Type B pancreatic cell (in vitro differentiated cells): ENCODE measurements around the gene GPR35. TPM values are rescaled to one million over a fixed set of nuclear protein-coding genes. Genes with fewer than 3 reads are reported as not detected.
"Not testable (repeated sequence)": the region's sequence is repeated elsewhere in the genome, so short reads cannot be mapped to it uniquely, and the experiment has no call there.

Experiments
- DNase-seq: peaks from one replicate; pipeline ENCODE4 v3.0.0; 2021; ENCODE audit warnings: mixed read lengths; ENCODE audit not compliant: unreplicated experiment; ENCODE audit errors: extremely low spot score
- H3K27ac Mint-ChIP-seq: 2 replicates; pipeline ENCODE4 v1.8.0; 2021; ENCODE audit warnings: mild to moderate bottlenecking, mixed read lengths
- H3K27me3 Mint-ChIP-seq: 2 replicates; pipeline ENCODE4 v1.8.0; 2021; ENCODE audit warnings: mixed read lengths
- H3K36me3 Mint-ChIP-seq: 2 replicates; pipeline ENCODE4 v1.8.0; 2021; ENCODE audit warnings: mixed read lengths
- H3K4me1 Mint-ChIP-seq: one replicate; pipeline ENCODE4 v1.8.0; 2021; ENCODE audit warnings: mixed read lengths; ENCODE audit not compliant: unreplicated experiment
- H3K4me3 Mint-ChIP-seq: 2 replicates; pipeline ENCODE4 v1.8.0; 2021; ENCODE audit warnings: mild to moderate bottlenecking, mixed read lengths
- H3K9me3 Mint-ChIP-seq: 2 replicates; pipeline ENCODE4 v1.8.0; 2021; ENCODE audit warnings: mixed read lengths
- total RNA-seq: library from RNA; stranded (reverse); gene quantifications from 2 replicates; pipeline ENCODE4 v1.2.1, GENCODE V29; 2021; ENCODE audit warnings: low replicate concordance
- TF ChIP-seq, protein P1 (sequence below): fragments of 200-600 bp; sonication (generic); conservative IDR thresholded peaks from 2 replicates; pipeline ENCODE4 v1.5.0; 2021; ENCODE audit warnings: antibody characterized with exemption, mild to moderate bottlenecking

Gene GPR35
- total RNA-seq, 1 donor from 2014 or later = 3.6 TPM

- no peak overlapping the region for H3K4me3 Mint-ChIP-seq
- no peaks in the 10 kb centered on the region for H3K9me3 Mint-ChIP-seq
- peaks cover 63% of the 10 kb centered on the region for H3K27me3 Mint-ChIP-seq
- peaks cover 11% of the 10 kb centered on the region for H3K4me1 Mint-ChIP-seq
- DNase-seq = no peak
- no peak overlapping the region for H3K27ac Mint-ChIP-seq
- TF ChIP-seq, protein P1, sequence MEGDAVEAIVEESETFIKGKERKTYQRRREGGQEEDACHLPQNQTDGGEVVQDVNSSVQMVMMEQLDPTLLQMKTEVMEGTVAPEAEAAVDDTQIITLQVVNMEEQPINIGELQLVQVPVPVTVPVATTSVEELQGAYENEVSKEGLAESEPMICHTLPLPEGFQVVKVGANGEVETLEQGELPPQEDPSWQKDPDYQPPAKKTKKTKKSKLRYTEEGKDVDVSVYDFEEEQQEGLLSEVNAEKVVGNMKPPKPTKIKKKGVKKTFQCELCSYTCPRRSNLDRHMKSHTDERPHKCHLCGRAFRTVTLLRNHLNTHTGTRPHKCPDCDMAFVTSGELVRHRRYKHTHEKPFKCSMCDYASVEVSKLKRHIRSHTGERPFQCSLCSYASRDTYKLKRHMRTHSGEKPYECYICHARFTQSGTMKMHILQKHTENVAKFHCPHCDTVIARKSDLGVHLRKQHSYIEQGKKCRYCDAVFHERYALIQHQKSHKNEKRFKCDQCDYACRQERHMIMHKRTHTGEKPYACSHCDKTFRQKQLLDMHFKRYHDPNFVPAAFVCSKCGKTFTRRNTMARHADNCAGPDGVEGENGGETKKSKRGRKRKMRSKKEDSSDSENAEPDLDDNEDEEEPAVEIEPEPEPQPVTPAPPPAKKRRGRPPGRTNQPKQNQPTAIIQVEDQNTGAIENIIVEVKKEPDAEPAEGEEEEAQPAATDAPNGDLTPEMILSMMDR = no peak
- no peaks in the 10 kb centered on the region for H3K36me3 Mint-ChIP-seq
These were observed 23.5 kb downstream of the GPR35 start for GRCh38 chr2:240648650-240649275.

DNA sequence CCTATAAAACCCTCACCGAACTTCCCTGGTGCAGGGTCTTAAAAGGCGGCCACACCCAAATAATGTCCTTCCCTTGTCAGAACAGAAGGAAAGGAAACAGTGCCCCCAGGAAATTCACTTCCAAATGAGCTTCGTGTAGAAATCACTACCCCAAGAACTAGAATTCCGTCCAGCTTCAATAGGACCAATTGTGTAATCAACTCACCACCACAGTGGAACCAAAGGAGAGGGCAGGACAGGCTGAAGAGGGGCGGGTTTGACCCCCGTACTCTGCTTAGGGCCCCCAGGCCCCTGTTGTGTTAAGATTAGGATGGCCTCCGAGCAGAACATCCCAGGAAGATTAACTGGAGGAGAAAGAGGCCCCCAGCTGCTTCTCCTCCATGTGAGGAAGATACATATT, 24.1 kb downstream of the GPR35 start:
- Mint-ChIP-seq H3K27me3 (peaks cover 61% of the 10 kb centered on the region), H3K9me3 (no peaks in the 10 kb centered on the region), H3K4me1 (peaks cover 11% of the 10 kb centered on the region), H3K27ac (no peak overlapping the region), H3K36me3 (no peaks in the 10 kb centered on the region), H3K4me3 (no peak overlapping the region)
- TF ChIP-seq, protein P1 = no peak
- DNase-seq = no peak

- no peak overlapping the region for H3K27ac Mint-ChIP-seq
- DNase-seq = no peak
- TF ChIP-seq, protein P1 = no peak
- H3K9me3 Mint-ChIP-seq = no peaks in the 10 kb centered on the region
- peaks cover 11% of the 10 kb centered on the region for H3K4me1 Mint-ChIP-seq
- H3K4me3 Mint-ChIP-seq = no peak overlapping the region
- peaks cover 72% of the 10 kb centered on the region for H3K27me3 Mint-ChIP-seq
- H3K36me3 Mint-ChIP-seq = no peaks in the 10 kb centered on the region
These were observed 25.1 kb downstream of the GPR35 start for GRCh38 chr2:240650254-240650965.

- H3K9me3 Mint-ChIP-seq = no peaks in the 10 kb centered on the region
- H3K27me3 Mint-ChIP-seq = peaks cover 68% of the 10 kb centered on the region
- H3K27ac Mint-ChIP-seq = no peak overlapping the region
- peaks cover 11% of the 10 kb centered on the region for H3K4me1 Mint-ChIP-seq
- TF ChIP-seq, protein P1 = no peak
- no peak for DNase-seq
- H3K36me3 Mint-ChIP-seq = no peaks in the 10 kb centered on the region
- no peak overlapping the region for H3K4me3 Mint-ChIP-seq
These were observed 25.9 kb downstream of the GPR35 start for GRCh38 chr2:240651185-240651584.

- Mint-ChIP-seq H3K4me3 (no peak overlapping the region), H3K27ac (no peak overlapping the region), H3K36me3 (no peaks in the 10 kb centered on the region), H3K27me3 (peaks cover 74% of the 10 kb centered on the region), H3K4me1 (no peaks in the 10 kb centered on the region), H3K9me3 (no peaks in the 10 kb centered on the region)
- TF ChIP-seq, protein P1 = no peak
- DNase-seq = no peak
These were observed 30.9 kb downstream of the GPR35 start for GRCh38 chr2:240655931-240656886.

GRCh38 chr2:240659883-240660282, 34.6 kb downstream of the GPR35 start:
- DNase-seq, H3K36me3 Mint-ChIP-seq, H3K27ac Mint-ChIP-seq, H3K9me3 Mint-ChIP-seq, H3K4me1 Mint-ChIP-seq, H3K4me3 Mint-ChIP-seq: not testable (repeated sequence)
- H3K27me3 Mint-ChIP-seq = peaks cover 64% of the 10 kb centered on the region
